ENCODE measurements around the gene NSFL1C.

NSFL1C gene

DNA sequence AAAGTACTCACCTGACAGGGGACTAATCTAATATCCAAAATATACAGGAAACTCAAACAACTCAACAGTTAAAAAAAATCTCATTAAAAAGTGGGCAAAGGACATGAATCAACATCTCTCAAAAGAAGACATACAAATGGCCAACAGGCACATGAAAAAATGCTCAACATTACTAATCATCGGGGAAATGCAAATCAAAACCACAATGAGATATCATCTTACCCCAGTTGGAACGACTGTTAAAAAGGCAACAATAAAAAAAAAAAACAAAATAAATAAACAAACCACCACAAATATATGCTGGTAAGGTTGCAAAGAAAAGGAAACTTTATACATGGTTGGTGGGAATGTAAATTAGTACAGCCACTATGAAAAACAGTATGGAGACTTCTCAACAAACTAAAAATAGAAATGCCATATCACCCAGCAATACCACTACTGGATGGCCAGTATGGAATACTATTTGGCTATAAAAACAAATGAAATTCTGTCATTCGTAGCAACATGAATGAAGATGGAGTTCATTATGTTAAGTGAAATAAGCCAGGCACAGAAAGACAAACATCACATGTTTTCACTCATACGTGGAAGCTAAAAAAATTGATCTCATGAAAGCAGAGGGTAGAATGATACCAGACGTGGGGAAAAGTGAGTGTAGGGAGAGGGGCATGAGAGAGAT is 17.9 kb upstream of the NSFL1C start:
- no peak for DNase-seq (ENCODE audit: low spot score)

DNA sequence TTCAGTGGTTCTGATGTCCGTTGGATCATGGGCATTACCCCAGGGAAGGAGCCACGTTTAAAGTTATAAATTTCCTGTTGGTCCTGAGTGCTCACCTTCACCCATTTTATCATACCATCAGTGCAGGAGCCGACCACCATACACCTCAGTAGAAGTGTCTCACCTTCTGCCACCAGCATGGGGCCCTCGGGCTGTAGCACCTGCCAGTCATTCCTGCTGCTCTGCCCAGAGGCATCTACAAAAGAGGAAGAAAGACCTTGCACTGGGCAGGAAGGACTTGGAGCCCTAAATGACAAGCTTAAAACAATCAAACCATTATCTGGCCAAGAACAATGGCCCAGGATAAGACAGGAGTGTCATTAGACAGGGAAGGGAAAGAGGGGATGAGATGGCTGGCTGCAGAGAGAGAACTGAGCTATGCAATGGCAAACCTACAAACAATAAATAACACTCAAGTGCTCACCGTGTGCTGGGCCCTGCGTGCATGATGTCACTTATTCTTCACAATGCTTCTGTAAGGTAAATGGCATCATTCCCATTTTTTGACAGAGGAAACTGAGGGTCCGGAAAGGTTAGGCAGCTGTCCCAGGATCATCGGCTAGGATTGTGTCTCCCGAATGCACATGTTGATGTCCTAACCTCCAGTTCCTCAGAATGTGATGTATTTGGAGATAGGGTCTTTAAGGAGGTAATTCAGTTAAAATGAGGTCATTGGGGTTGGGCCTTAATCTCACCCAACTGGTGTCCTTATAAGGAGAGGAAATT is 13.4 kb upstream of the NSFL1C start:
- no peak for DNase-seq (ENCODE audit: low spot score)

DNA sequence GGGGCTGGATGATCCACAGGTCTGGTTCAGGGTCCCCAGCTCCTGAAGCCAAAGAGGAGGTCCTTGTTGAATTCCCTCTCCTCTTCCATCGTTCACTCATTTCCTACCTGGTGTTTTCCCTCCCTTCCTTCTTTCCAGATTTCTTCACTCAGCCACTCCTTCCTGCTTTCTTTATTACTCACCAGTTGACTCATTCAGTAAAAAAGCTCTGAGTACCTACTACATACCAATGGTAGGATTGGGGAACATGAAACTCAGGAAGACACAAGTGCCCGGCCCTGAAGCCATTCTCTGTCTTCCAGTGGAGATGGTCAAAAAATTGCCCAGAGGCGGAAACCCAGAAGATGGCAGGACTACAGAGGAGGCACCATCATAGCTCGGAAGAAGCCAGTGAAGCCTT is 11.9 kb upstream of the NSFL1C start:
- no peak for DNase-seq (ENCODE audit: low spot score)

DNA sequence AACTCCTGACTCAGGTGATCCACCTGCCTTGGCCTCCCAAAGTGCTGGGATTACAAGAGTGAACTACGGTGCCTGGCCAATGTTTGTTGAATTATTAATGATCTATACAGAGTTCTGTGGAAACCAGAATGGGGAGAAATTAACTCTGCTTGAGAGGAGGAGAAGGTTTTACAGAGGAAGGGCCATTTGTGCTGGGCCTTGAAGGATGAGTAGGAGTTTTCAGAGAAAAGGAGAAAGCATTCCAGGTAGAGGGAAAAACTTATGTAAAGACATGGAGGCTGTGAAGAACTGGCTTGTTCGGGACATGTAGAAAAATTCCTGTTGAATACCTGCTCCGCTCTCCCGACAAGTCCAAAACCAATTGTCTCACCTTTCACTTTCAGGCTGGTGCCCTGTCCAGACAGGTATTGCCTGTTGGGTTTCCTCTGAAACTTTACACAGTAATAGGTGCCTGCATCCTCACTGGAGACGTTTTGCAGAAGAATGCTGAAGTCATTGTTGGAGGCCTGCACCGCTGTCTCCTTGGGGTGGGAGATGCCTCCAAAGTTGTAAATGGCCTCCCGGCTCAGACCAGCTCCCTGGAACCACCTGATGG is 11.3 kb upstream of the NSFL1C start:
- DNase-seq (ENCODE audit: low spot score), result no peak

DNA sequence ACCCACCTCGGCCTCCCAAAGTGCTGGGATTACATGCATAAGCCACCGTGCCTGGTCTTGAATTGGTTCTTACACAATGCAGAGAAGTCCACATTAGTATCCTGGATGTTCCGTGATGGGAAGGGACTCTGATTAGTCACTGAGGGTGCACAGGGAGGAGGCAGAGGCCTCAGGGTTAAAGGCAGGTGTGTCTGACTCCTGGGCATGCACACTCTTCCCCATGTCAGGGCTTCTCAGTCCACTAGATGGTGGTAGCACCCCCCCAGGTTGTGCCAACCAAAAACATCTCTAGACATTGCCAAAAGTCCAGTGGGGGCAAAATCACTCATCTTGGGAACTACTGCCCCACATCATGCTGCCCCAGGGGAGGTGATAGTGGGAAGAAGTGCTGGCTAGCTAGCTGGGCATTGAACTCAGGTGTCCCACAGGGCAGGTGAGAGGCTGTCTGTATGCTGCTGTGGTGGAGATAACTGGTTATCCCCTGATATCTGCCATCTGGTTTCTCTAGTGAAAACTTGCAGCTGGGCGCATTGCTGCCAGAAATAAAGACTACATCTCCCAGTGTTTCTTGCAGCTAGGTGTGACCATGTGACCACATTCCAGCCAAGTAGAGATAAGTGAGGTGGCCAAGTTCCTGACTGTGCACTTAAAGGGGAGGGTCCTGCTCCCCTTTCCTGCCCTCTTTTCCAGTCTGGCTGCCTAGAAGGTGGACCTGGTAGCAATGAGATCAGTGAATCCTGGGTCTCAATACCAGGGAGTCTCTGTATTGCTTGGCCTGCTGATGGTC is 8.4 kb upstream of the NSFL1C start:
- no peak for DNase-seq (ENCODE audit: low spot score)

DNA sequence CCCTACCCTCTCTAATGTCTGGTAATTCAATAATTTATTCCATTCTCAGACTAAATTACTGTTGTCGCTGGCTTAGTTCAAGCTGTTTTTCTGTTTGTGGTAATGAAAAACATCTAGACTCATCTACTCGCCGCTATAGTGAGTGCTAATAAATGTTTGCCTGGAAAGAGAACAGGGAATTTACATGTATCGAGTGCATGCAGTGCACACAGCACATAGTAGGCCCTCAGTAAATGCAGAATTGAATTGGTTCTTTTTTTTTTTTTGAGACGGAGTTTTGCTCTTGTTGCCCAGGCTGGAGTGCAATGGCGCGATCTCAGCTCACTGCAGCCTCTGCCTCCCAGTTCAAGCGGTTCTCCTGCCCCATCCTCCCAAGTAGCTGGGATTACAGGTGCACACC is 7.7 kb upstream of the NSFL1C start:
- DNase-seq (ENCODE audit: low spot score), result no peak

DNA sequence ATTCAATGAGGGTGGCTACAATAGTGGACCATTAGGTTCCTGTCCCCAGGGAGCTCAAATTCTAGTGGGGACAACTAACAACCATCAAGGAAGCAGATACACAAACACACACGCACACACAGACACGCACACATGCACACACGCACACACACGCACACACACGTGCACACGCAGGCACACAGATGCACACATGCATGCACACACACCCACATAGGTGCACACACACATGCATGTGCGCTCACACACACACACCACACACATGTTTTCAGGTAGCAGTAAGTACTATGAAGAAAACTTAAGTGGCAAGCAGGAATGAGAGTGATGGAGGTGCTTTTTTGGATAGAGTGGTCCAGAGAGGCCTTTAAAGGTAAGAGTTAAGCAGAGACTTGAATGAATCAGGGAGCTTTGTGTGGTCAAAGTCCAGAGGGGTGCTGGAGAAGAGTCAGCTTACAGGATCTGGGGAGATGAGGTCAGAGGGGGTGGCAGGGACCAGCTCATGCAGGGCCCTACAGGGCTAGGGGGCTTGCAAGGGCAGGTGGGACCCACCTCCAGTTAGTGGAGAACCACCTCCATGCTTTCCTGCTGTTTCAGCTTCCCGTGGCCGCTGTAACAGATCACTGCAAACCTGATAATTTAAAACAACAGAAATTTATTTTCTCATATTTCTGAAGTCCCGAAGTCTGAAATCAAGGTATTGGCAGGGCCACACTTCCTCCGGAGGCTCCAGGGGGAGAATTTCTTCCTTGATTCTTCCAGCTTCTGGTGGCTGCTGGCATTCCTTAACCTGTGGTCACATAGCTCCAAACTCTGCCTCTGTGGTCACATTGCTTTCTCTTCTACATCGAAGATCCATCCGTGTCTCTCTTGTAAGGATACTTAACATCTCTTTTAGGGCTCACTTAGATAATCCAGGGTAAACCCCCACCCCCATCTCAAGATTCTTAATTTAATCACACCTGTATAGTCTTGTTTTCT is 6.9 kb upstream of the NSFL1C start:
- no peak for DNase-seq (ENCODE audit: low spot score)

DNA sequence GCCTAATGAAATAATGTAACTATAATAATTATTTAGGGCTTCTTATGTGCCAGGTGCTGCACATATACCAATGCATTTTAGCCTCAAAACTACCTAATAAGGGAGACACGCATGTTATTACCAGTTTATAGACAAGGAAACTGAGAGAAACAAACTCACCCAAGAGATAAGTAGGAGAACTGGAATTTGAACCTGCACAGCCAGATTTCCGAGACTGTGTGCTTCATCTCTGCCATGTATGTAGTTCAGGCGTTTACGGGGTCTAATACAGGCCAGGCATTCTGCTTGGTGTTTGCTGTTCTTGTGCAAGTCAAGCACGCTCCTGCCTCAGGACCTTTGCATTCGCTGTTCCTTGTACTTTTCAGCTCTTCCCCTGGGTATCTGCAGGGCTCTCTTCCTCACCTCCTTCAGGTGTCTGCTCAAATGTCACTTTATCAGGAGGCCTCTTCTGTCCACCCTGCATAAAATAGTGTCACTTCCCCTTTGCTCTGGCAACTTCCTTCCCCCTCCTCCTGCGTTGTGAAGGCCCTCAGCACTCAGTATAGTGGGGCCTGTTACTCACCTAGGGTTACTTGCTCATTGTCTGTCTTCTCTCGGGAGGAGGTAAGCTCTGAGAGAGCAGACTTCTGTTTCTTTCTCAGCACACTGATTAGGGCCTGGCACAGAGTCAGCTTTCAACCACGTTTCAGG is 6.1 kb upstream of the NSFL1C start:
- no peak for DNase-seq (ENCODE audit: low spot score)

DNA sequence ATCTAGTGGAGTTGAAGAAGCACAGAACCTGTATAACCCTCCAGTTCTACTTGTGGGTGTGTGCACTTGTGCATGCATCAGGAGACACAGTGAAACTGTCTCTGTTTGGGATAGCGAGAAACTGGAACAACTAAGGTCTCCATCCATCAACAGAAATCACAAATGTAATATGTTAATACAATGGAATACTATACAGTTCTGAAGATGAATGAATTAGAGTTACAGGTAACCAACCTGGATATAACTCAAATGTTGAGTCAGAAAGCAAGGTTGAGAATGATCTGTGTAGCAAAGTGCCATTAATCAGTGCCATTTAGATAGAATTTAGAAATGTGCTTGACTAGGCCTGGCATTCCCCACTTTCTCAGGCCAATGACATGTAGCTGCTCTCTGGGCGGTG is 4.6 kb upstream of the NSFL1C start:
- DNase-seq (ENCODE audit: low spot score), result no peak

DNA sequence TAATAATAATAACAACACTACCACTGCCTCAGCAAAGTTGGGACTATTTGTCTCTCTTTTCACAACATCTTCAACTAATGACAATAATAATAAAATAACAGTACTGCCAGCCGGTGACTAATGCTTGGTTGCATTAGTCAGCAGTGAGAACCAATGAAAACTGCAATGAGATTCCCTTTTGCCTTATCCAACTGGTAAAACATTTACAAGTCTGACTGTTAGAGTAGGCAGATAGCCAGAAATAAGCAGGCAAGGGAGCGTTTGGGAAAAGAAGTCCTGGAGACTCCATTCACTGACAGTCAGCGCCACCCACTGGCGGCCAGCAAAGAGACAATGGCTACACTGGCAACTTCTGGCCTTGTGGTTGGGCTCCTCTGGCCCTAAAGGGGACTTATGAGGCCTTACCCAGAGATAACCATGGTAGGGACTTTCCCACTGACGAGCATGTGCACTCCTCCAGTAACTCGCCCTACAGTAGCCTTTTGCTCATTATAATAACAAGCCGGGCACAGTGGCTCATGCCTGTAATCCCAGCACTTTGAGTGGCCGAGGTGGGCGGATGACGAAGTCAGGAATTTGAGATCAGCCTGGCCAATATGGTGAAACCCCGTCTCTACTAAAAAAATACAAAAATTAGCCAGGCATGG is 3.4 kb upstream of the NSFL1C start:
- DNase-seq (ENCODE audit: low spot score), result peak; percentile 80

DNA sequence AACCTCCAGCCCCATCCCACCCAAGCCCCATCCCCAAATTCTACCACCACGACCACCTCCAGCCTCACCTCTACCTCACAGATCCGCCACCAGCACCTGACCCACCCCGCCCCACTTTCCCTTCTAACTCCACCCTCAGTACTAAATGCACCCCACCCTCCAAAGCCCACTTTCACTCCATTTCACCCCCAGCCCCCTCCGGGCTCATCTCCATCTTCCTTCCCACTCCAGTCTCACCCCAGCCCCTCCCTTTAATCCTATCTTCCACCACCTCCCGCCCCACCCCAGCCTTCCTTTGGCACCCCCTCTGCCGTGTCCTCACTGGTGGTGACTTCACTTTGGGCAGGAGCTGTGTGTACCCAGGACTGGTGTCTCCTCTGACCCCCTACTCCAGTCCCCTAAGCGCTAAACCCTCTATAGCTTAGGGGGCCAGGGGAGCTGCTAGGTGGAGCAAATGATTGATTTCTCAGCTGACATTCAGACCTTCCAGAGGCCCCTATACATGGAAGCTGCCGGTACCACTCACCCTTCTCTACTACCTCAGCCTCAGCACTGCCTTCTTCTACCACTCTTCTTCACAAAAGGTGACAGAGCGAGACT is 2.8 kb upstream of the NSFL1C start:
- DNase-seq (ENCODE audit: low spot score), result no peak

DNA sequence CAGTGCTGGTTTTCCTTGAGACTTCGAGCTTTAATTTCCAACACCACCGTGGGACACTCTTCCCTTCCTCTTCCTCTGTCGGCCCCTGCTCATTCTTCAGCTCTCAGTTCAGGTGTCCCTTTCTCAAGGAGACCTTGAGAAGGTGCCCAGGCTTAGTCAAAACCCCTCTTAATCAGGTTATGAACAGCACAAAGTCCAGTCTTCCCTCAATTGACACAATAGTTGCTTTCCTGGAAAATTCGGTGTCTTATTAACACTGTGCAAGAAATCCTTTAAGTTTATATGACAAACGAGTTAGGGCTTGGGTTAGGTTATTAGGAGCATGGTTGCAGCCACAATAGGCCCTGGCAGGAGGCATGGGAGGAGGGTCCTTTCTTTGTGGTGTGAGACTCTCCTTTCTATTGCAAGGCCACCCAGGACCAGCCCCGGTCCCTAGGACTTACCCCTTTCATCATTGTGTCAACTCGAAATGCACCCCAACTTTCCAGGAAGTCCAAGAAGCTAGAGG is 1.5 kb upstream of the NSFL1C start:
- DNase-seq (ENCODE audit: low spot score), result no peak

DNA sequence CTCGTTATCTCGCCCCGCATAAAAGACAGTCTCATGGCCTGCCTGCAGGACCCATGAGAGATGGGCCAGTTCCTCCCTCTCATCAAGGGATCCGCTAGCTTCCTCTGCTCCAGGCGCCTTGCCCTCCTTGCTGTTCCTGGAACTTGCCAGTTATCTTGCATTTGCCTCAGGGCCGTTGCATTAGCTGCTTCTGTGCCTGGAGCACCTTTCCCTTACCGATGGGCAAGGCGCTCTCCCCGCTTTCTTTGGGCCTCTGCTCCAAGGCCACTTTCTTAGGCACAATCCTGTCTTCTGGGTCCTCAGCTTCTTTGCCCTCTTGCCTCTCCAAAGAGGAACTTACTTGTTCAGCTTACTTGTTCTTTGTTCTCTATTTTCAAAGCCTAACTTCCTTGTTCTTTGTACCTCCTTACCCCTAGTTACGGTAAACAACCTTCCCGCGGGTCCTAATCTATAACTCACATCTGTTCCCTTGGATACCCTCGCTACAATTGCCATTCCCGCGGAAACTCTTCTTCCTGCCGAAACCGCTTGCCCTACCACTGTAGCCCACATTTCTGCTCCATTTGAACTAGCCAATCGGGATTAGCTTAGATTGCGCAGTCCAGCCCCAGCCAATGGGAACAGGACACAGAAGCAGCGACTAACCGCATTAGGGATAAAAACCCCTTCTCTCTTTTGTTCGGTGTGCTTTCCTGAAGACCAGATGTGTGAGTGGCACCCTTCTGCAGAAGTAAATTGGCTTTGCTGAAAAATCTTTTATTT is 887 bp upstream of the NSFL1C start:
- peak; percentile 20 for DNase-seq (ENCODE audit: low spot score)

DNA sequence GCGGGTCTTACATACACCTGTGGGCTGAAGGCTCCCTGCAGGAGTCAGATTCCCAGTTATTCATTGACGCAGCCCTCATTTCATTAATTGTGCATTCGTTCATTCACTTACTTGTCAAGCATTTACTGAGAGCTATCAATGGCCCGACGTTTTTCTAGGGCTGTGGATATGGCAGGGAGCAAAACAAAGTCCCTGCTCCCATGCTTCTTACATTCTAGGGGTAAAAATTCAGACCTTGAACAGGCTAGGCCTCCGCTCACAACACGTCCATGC is 369 bp upstream of the NSFL1C start:
- no peak for DNase-seq (ENCODE audit: low spot score)

DNA sequence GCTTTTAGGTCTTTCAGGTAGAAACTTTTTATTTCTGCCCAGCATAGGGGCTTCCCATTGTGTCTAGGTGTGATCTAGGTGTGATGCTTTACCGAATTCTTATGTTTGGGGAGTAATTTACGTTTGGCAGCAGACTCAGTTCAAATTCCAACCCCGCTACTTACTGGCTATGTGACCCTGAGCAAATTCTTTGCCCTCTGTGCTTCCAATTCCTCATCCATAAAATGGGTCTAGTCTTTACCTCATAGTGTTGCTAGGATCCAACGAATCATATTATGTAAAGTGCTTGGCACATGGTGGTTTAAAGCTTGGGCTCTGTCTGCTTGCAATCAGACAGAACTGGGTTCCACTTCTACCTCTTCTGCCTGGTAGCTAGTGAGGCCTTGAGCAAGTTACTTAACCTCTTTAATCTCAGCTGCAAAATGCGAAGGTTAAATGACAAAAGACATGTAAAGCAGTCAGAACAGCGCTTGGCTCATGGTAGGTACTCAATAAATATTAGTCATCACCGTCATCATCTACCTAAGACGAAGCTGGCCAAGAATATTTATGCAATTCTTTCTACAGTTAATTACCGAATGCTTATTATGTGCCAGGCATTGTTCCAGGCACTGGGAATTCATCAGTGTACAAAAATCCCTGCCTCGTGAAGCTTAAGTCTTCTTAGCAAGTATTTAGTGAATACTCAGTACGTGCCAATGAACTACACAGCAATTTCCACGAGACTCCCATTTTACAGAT is 1.0 kb downstream of the NSFL1C start:
- no peak for DNase-seq (ENCODE audit: low spot score)

DNA sequence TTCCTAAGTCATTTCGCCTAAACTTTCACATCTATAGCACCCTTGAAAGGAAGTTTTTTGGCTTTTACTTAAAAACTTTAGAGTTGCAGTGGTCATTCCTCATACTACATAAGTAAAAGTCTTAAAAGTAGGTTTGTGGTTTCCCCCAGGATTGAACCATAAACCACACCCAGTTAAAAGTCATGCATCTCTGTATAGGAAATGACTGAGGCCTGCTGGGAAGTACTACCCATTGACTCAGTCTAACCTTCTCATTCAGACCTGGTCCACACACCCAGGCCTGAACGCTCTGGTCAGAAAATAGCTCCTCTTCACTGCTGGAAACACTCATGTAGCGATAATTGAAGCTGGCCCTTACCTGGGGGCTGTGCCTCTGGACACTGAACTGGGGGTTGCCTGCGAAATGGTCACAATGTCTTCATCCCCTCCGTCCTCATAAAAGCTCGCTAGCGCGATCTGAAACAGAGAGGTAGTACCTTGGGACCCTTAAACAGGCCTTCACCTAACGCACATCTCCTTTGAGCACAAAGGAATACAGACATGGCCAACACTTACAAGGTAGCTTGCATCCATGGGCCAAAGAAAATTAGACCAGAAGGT is 2.6 kb downstream of the NSFL1C start:
- DNase-seq (ENCODE audit: low spot score), result no peak

DNA sequence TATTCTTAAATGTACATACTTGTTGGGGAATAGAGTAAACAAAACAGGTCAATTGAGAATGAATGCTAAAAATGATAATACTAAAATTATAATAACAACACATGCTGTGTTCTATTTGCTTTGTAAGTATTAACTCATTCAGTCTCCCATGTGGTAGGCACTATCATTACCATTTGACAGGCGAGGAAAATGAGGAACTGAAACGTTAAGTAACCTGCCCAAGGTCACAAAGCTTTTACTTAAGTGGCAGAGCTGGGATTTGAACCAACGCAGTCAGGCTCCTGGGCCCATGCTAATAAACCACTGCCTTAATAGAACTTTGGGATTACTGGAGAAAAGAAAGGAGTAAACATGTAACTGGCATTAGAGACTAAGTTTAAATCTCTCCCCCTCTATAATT is 3.8 kb downstream of the NSFL1C start:
- no peak for DNase-seq (ENCODE audit: low spot score)

DNA sequence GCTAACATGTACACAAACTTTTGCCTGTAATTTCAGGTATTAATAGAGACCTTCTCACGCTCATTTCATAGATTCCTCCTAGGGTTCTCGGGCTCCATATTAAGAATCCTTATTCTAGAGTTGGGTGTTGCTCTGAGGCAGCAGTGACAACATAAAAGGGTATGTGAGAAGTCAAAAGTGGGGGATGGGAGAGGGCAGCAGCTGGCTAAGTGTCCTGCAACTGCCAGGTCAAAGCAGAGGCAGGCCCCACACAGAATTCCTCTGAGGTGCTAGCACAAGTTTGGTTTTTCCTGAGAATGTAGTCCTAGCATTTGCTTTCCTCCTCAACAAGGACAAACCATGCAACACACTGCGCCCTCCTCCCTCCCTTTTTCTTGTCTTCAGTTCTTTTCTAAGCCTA is 4.6 kb downstream of the NSFL1C start:
- no peak for DNase-seq (ENCODE audit: low spot score)
